Keratinocyte (primary cell): ENCODE data around the gene GTF3A. TPM values are rescaled to one million over a fixed set of nuclear protein-coding genes. Genes with fewer than 3 reads are reported as not detected.

Experiments
- DNase-seq: peaks from one replicate; pipeline ENCODE4 v3.0.0-alpha.2; 2011; ENCODE audit warnings: low read depth, missing footprints, low spot score
- FAIRE-seq: peaks from 2 replicates; lab custom pipeline; 2011; peaks lifted over from hg19 to GRCh38; lab: Jason Lieb, UNC
- H2AFZ ChIP-seq: 2 replicates; pipeline ENCODE4 v1.6.0; 2012; ENCODE audit warnings: low read length, control low read depth, inconsistent platforms; ENCODE audit not compliant: control insufficient read depth
- H3K27ac ChIP-seq: 2 replicates; pipeline ENCODE4 v1.5.1; 2011; ENCODE audit warnings: low read length; ENCODE audit not compliant: control insufficient read depth, insufficient read depth
- H3K27me3 ChIP-seq: 3 replicates; pipeline ENCODE4 v1.6.0; 2011; ENCODE audit warnings: low read length; ENCODE audit not compliant: control insufficient read depth, insufficient read depth; ENCODE audit errors: extremely low read depth
- H3K36me3 ChIP-seq, 2 experiments: 2 replicates in 1 of 2; 3 replicates in 1 of 2; pipeline ENCODE4 v1.5.1; 2011; ENCODE audit warnings: low read length in 2 of 2, mild to moderate bottlenecking in 1 of 2; ENCODE audit not compliant: control insufficient read depth in 2 of 2, insufficient read depth in 2 of 2; ENCODE audit errors: extremely low read depth in 1 of 2
- H3K4me1 ChIP-seq: 3 replicates; pipeline ENCODE4 v1.5.1; 2011; ENCODE audit warnings: low read length; ENCODE audit not compliant: control insufficient read depth, insufficient read depth; ENCODE audit errors: extremely low read depth
- H3K4me2 ChIP-seq: 3 replicates; pipeline ENCODE4 v1.6.0; 2011; ENCODE audit warnings: low read depth, low read length; ENCODE audit not compliant: control insufficient read depth, insufficient read depth; ENCODE audit errors: extremely low read depth
- H3K4me3 ChIP-seq, 3 experiments: fragments of 200-600 bp in 1 of 3; sonication (generic) in 1 of 3; 2 replicates in 2 of 3; 3 replicates in 1 of 3; pipeline ENCODE4 v1.5.1; 2011 to 2016; ENCODE audit warnings: low read length in 3 of 3, mild to moderate bottlenecking in 3 of 3, control low read depth in 2 of 3, inconsistent platforms in 1 of 3, low read depth in 1 of 3, mixed read lengths in 1 of 3, mixed run types in 1 of 3, moderate library complexity in 1 of 3; ENCODE audit not compliant: control insufficient read depth in 2 of 3, insufficient read depth in 2 of 3; ENCODE audit errors: extremely low read depth in 1 of 3
- H3K79me2 ChIP-seq: 2 replicates; pipeline ENCODE4 v1.6.0; 2012; ENCODE audit warnings: low read length; ENCODE audit not compliant: control insufficient read depth, insufficient read depth
- H3K9ac ChIP-seq: 3 replicates; pipeline ENCODE4 v1.6.0; 2011; ENCODE audit warnings: low read length; ENCODE audit not compliant: control insufficient read depth, insufficient read depth; ENCODE audit errors: extremely low read depth
- H3K9me1 ChIP-seq: 3 replicates; pipeline ENCODE4 v1.6.0; 2011; ENCODE audit warnings: low read length; ENCODE audit not compliant: control insufficient read depth, insufficient read depth; ENCODE audit errors: extremely low read depth
- H3K9me3 ChIP-seq: 2 replicates; pipeline ENCODE4 v1.5.1; 2012; ENCODE audit warnings: low read depth, low read length; ENCODE audit not compliant: control insufficient read depth
- H4K20me1 ChIP-seq: 3 replicates; pipeline ENCODE4 v1.6.0; 2011; ENCODE audit warnings: low read length; ENCODE audit not compliant: control insufficient read depth, insufficient read depth; ENCODE audit errors: extremely low read depth
- CTCF ChIP-seq, 3 experiments: IDR thresholded peaks in 1 of 3; conservative IDR thresholded peaks in 1 of 3; optimal IDR thresholded peaks in 1 of 3; 2 replicates in 2 of 3; 3 replicates in 1 of 3; pipeline versions ENCODE3 to v1.5.1; 2011; ENCODE audit warnings: low read length in 3 of 3, mild to moderate bottlenecking in 3 of 3, moderate library complexity in 2 of 3, control low read depth in 1 of 3, inconsistent platforms in 1 of 3; ENCODE audit not compliant: insufficient read depth in 2 of 3; ENCODE audit errors: extremely low read depth in 1 of 3
- EZH2 ChIP-seq: IDR thresholded peaks from one replicate; pipeline ENCODE4 v1.6.1; 2012; ENCODE audit warnings: inconsistent platforms, mild to moderate bottlenecking, low read length, moderate library complexity
- dilution Hi-C: fragments of 300-500 bp; cut with MboI; formaldehyde crosslinking; loops from one replicate; pipeline ENCODE4 v1.7.0; 2020; ENCODE audit warnings: low sequenced_read_pairs; ENCODE audit not compliant: extremely low pct_ligation_motif_present
- polyA plus RNA-seq, 5 experiments: library from polyadenylated mRNA; depleted of rRNA in 3 of 5; stranded (reverse) in 3 of 5; stranded (forward) in 1 of 5; unstranded in 1 of 5; fragments of >200 nt; gene quantifications; 1 replicate in 1 of 5; 2 replicates in 3 of 5; 3 replicates in 1 of 5; pipeline versions ENCODE4 v1.2.1 to v1.2.3, GENCODE V29; 2011 to 2012; ENCODE audit warnings: missing spikeins in 2 of 5, low read depth in 1 of 5, low replicate concordance in 1 of 5

Gene GTF3A
- polyA plus RNA-seq, 1 donor (not counting 4 experiments of a cell fraction or from before 2014, with no cell fraction given), result 97.8 TPM

- no peak overlapping the region for H3K27ac ChIP-seq
- no peak overlapping the region for H3K4me2 ChIP-seq
- H3K36me3 ChIP-seq, result no peaks in the 10 kb centered on the region
- no peak overlapping the region for H3K4me3 ChIP-seq
- no peak for FAIRE-seq
- DNase-seq, result no peak
- no peaks in the 10 kb centered on the region for H4K20me1 ChIP-seq
- no peaks in the 10 kb centered on the region for H3K4me1 ChIP-seq
- dilution Hi-C loops, result no loop called here
- TF ChIP-seq CTCF (optimal IDR thresholded peaks at IDR 0.05 in 1 of 3, IDR thresholded peaks at IDR 0.05 in 1 of 3, conservative IDR thresholded peaks at IDR 0.05 in 1 of 3; ENCODE audit: extremely low read depth in 1 of 3, insufficient read depth in 2 of 3, low read length in 3 of 3), result peak; percentile 80 to 91 (median 81)
- no peak for TF ChIP-seq EZH2
- no peak overlapping the region for H3K9ac ChIP-seq
- H3K79me2 ChIP-seq, result no peaks in the 10 kb centered on the region
- peaks cover 9% of the 10 kb centered on the region for H3K27me3 ChIP-seq
- H3K9me3 ChIP-seq, result no peaks in the 10 kb centered on the region
- no peaks in the 10 kb centered on the region for H3K9me1 ChIP-seq
- no peak overlapping the region for H2AFZ ChIP-seq
Measured at GRCh38 chr13:27375686-27376326, 48.6 kb upstream of the GTF3A start.

GRCh38 chr13:27379126-27379525, 45.3 kb upstream of the GTF3A start:
- H3K36me3 ChIP-seq, result no peaks in the 10 kb centered on the region
- DNase-seq (no peak), FAIRE-seq (no peak)
- no peak overlapping the region for H3K9ac ChIP-seq
- H3K79me2 ChIP-seq, result no peaks in the 10 kb centered on the region
- no peak overlapping the region for H3K4me2 ChIP-seq
- H3K27me3 ChIP-seq, result no peaks in the 10 kb centered on the region
- no peaks in the 10 kb centered on the region for H4K20me1 ChIP-seq
- H3K9me1 ChIP-seq, result no peaks in the 10 kb centered on the region
- no peaks in the 10 kb centered on the region for H3K4me1 ChIP-seq
- H3K4me3 ChIP-seq, result no peak overlapping the region
- H3K9me3 ChIP-seq, result no peaks in the 10 kb centered on the region
- dilution Hi-C loops, result no loop called here
- TF ChIP-seq CTCF (optimal IDR thresholded peaks at IDR 0.05 in 1 of 3, IDR thresholded peaks at IDR 0.05 in 1 of 3, conservative IDR thresholded peaks at IDR 0.05 in 1 of 3; ENCODE audit: extremely low read depth in 1 of 3, insufficient read depth in 2 of 3, low read length in 3 of 3) (no peak), EZH2 (no peak)
- H2AFZ ChIP-seq, result no peak overlapping the region
- H3K27ac ChIP-seq, result no peak overlapping the region
